Breast epithelium (tissue), 4 donors: ENCODE results near the gene ODAD2. TPM values are rescaled to one million over a fixed set of nuclear protein-coding genes. Genes with fewer than 3 reads are reported as not detected.

ENCODE experiments used
- DNase-seq, 2 donors: peaks; one replicate each; pipeline ENCODE4 v3.0.0-alpha.2; 2019; ENCODE audit warnings: low spot score in 2 of 2
- H3K27ac ChIP-seq, 2 donors: fragments of 200-600 bp; sonication (generic) in 1 of 2; one replicate each; pipeline ENCODE4 v1.5.1; 2016 to 2019; ENCODE audit warnings: mild to moderate bottlenecking in 1 of 2
- H3K27me3 ChIP-seq, 2 donors: fragments of 200-600 bp; sonication (generic) in 1 of 2; one replicate each; pipeline versions ENCODE4 v1.5.1 to v1.6.0; 2017 to 2019; ENCODE audit warnings: control low read depth in 1 of 2, mild to moderate bottlenecking in 1 of 2
- H3K36me3 ChIP-seq: fragments of 200-600 bp; one replicate; pipeline ENCODE4 v1.5.1; 2019
- H3K4me1 ChIP-seq, 2 donors: fragments of 200-600 bp; sonication (generic); one replicate each; pipeline ENCODE4 v1.5.1; 2016 to 2019; ENCODE audit warnings: control low read depth in 1 of 2
- H3K4me3 ChIP-seq, 3 donors: fragments of 200-600 bp; sonication (generic); 1 replicate in 2 of 3; 2 replicates in 1 of 3; pipeline ENCODE4 v1.5.1; 2016 to 2019; ENCODE audit warnings: mild to moderate bottlenecking in 3 of 3, moderate library complexity in 2 of 3
- H3K9me3 ChIP-seq, 2 donors: fragments of 200-600 bp; sonication (generic) in 1 of 2; one replicate each; pipeline ENCODE4 v1.5.1; 2016 to 2019; ENCODE audit warnings: control low read depth in 1 of 2
- CTCF ChIP-seq, 3 donors: fragments of 450-650 bp; IDR thresholded peaks; one replicate each; pipeline ENCODE4 v1.5.1; 2016 to 2017; ENCODE audit warnings: antibody characterized with exemption in 3 of 3, mild to moderate bottlenecking in 3 of 3, moderate library complexity in 3 of 3
- POLR2A ChIP-seq: fragments of 450-650 bp; IDR thresholded peaks from one replicate; pipeline ENCODE4 v1.6.1; 2016; ENCODE audit warnings: antibody characterized with exemption, mild to moderate bottlenecking, moderate library complexity
- POLR2AphosphoS5 ChIP-seq, 3 donors: sonication (generic); formaldehyde crosslinking; IDR thresholded peaks; one replicate each; pipeline ENCODE4 v1.6.1; 2017; ENCODE audit warnings: antibody characterized with exemption in 3 of 3
- intact Hi-C: fragments of 100-400 bp; cut with DNase I; formaldehyde crosslinking; loops from one replicate; pipeline ENCODE4 v1.15.1; 2023; ENCODE audit warnings: low total_unique reads
- total RNA-seq, 3 donors: library from RNA; depleted of rRNA; stranded (reverse); fragments of >200 nt; gene quantifications; one replicate each; pipeline ENCODE4 v1.1.0, GENCODE V29; 2016

The ODAD2 gene
- total RNA-seq, 3 donors from 2014 or later = 0.29 to 0.33 TPM; not detected in 1

GRCh38 chr10:28020993-28021982, 22.4 kb upstream of the ODAD2 start:
- no peaks in the 10 kb centered on the region for H3K27me3 ChIP-seq
- H3K36me3 ChIP-seq = no peaks in the 10 kb centered on the region
- no peaks in the 10 kb centered on the region for H3K4me1 ChIP-seq
- no peak overlapping the region for H3K4me3 ChIP-seq
- H3K27ac ChIP-seq = no peak overlapping the region
- TF ChIP-seq CTCF (IDR thresholded peaks at IDR 0.05) (no peak), POLR2A (no peak), POLR2AphosphoS5 (IDR thresholded peaks at IDR 0.05) (no peak)
- intact Hi-C loops = no loop called here
- no peaks in the 10 kb centered on the region for H3K9me3 ChIP-seq
- DNase-seq = no peak

- no peak overlapping the region for H3K4me3 ChIP-seq
- H3K36me3 ChIP-seq = no peaks in the 10 kb centered on the region
- no peak overlapping the region for H3K27ac ChIP-seq
- no peak for DNase-seq
- no peaks in the 10 kb centered on the region for H3K27me3 ChIP-seq
- H3K4me1 ChIP-seq = no peaks in the 10 kb centered on the region
- TF ChIP-seq CTCF (IDR thresholded peaks at IDR 0.05) = no peak
- TF ChIP-seq POLR2AphosphoS5 (IDR thresholded peaks at IDR 0.05) = no peak
- TF ChIP-seq POLR2A = no peak
- H3K9me3 ChIP-seq = peaks cover 0 to 3% of the 10 kb centered on the region in 2 donors
- intact Hi-C loops = no loop called here
Observed at GRCh38 chr10:28020080-28020860, 21.4 kb upstream of the ODAD2 start.

- H3K27me3 ChIP-seq = no peaks in the 10 kb centered on the region
- DNase-seq = no peak
- intact Hi-C loops = no loop called here
- peaks cover 0 to 5% of the 10 kb centered on the region in 2 donors for H3K9me3 ChIP-seq
- no peak overlapping the region for H3K4me3 ChIP-seq
- TF ChIP-seq POLR2AphosphoS5 (IDR thresholded peaks at IDR 0.05) (no peak), CTCF (IDR thresholded peaks at IDR 0.05) (no peak), POLR2A (no peak)
- H3K4me1 ChIP-seq = no peaks in the 10 kb centered on the region
- H3K27ac ChIP-seq = no peak overlapping the region
- H3K36me3 ChIP-seq = no peaks in the 10 kb centered on the region
Observed at GRCh38 chr10:28014651-28015050, 15.8 kb upstream of the ODAD2 start.

GRCh38 chr10:28012990-28013515, 14.2 kb upstream of the ODAD2 start:
- Histone ChIP-seq H3K27ac (no peak overlapping the region), H3K4me1 (no peaks in the 10 kb centered on the region), H3K36me3 (no peaks in the 10 kb centered on the region), H3K9me3 (peaks cover 0 to 5% of the 10 kb centered on the region in 2 donors), H3K27me3 (no peaks in the 10 kb centered on the region), H3K4me3 (no peak overlapping the region)
- TF ChIP-seq POLR2AphosphoS5 (IDR thresholded peaks at IDR 0.05) = no peak
- TF ChIP-seq POLR2A = no peak
- TF ChIP-seq CTCF (IDR thresholded peaks at IDR 0.05) = no peak
- intact Hi-C loops = no loop called here
- DNase-seq = no peak
